A204.1 (cell line): ENCODE measurements around the gene METTL25.

Source experiments
- FAIRE-seq: peaks from 2 replicates; lab custom pipeline; 2012; peaks lifted over from hg19 to GRCh38; lab: Jason Lieb, UNC

METTL25 gene

DNA sequence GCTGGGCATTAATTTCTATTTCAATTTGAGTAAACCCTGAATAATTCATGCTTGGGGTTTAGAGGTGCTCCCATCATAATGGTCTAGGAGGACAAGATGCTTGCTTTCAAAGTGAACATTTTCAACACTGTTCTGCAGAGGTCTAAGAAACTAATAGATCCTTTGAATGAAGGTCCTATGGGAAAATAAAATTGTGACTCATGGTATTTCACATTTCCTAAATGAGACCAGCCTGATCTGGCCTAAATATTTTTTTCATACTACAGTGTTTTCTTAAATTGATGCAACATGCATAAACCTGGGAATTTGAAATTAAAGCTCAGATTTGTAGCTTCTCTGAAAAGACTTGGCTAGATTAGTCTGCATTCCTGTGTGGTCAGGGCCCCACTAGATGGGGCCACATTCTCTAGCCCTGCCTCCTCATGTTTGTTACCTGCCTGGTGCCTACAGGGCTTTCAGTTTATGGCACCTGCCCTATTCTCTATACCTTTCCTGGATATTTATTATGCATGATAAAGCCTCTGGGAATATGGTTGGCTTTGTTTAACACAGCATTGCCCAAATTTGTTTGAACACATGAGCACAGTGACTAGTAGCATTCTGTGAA is 112.7 kb downstream of the METTL25 start:
- FAIRE-seq: no peak

- FAIRE-seq: no peak
Observed at GRCh38 chr12:82473111-82473754, 114.9 kb downstream of the METTL25 start.

DNA sequence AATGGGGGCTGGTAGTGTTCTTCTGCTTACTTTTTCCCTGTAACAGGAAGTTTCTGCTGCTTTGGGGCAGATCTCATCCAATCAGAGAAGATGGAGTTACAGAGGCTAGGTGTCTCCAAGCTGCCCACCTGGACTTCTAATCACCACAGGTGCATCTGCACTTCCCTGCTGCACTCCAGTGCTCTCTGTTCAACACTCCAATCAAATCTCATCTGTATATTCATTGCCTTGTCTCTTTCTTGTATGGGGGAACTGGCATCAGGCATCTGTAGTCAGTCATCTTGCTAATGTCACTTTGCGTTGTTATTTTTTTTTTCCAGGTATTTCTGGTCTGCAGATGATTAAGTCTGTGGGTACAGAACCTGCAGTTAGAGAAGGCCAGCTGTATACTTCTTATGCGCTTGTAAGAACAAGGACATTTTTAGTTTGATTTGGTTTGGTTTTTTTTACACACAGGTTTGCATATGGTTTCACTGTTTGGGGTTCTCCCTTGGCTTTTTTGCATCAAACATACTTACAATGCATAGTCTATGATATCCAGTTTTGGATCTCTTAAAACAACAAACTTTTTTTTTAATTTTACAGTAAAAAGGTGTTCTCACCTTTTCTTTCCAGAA is 116.0 kb downstream of the METTL25 start:
- FAIRE-seq: no peak

DNA sequence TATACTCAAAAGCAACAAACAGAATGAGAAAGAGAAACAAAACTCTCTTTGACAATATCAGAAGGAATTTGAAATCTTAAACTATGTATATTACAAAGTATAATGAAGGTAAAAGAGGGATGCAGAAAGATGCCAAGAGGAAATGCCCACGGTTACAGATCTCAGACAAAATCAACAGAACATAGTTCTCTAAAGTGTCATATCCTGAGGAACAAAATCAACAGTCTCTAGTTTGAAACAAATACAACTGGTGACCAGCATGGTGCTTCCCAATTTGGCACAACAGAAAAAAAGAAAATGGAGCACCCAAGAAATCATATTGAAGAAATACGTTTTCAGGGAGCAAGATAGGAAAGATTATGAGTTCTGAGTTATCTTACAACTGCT is 116.5 kb downstream of the METTL25 start:
- no peak for FAIRE-seq

- FAIRE-seq: no peak
Observed at GRCh38 chr12:82475211-82475610, 116.9 kb downstream of the METTL25 start.

GRCh38 chr12:82476511-82476910 is 118.2 kb downstream of the METTL25 start:
- no peak for FAIRE-seq

DNA sequence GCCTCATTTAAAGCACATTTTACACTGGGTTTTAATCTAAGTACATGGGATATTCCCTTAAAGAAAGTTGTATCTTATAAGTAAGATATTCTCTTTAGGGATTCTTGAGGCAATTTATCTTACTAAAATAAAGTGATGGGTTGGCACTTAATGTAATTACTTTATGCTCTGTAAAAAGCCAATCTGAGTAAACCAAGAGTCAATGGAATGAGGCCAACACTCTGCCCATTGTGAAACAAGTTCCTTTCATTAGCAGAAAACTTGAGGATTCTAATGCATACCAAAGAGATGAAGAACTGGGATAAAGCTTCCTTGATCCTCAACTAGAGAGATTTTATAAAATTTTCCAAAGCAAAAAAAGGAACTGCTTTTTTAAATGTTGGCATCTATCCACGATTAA is 121.2 kb downstream of the METTL25 start:
- FAIRE-seq: no peak

- FAIRE-seq: no peak
Observed at GRCh38 chr12:82480606-82481005, 122.3 kb downstream of the METTL25 start.

DNA sequence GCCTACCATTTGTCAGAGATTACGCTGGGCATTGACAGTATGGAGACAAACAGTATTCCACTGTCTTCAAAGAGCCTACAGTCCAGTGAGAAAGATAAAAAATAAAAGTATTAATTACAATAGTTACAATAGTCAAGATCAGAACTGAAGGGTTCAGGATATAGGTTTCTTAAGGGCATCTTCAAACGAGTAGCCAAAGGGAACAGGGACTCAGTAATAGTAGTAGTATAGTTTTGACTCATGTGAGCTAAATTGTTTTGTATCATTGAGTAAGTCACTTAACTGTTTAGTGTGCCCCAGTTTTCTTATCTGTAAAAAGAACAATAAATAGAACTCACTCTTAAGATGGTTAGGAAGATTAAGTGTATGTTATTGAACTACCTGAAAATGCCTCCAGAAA is 123.6 kb downstream of the METTL25 start:
- FAIRE-seq: no peak

GRCh38 chr12:82486524-82487235 is 128.4 kb downstream of the METTL25 start:
- FAIRE-seq: no peak

GRCh38 chr12:82504409-82504808 is 146.1 kb downstream of the METTL25 start:
- FAIRE-seq: no peak

DNA sequence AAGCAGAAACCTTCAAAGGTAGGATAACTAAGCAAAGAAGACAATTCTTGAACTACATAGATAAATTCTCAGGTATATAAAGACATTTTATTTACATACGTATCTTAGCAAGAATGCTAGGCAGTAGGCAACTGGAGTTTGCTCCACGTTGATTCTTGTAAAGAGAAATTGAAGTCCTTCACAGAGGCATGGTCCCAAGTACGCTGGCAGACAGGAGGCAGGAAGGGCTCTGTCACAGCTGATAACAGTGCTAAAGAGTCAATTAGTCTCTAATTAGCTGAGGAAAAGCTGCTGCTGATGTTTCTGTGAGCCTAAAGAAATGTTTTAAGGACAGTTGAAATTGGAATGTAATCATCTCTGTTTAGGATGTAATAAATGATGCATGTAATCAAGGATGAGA is 146.8 kb downstream of the METTL25 start:
- no peak for FAIRE-seq

DNA sequence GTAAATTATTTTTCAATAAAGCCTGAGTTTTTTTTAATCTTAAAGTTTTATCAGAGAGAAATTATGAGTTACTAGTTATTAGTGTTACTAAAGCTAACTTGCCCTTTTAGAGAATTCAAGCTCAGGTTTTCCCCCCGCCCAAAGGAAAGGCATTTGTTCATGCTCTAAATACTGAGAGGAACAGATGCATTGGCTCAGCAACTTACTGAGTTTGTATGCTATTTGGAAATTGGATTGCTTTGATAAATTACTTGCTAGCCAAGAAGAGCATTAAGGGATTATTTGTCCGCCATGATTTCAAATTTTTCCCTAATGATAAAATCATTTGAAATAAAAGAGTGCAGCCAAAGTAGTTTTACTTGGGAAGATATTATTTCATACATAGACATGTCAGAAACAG is 149.4 kb downstream of the METTL25 start:
- no peak for FAIRE-seq

- no peak for FAIRE-seq
Observed at GRCh38 chr12:82510386-82510785, 152.1 kb downstream of the METTL25 start.

GRCh38 chr12:82514880-82515279 is 156.6 kb downstream of the METTL25 start:
- no peak for FAIRE-seq

DNA sequence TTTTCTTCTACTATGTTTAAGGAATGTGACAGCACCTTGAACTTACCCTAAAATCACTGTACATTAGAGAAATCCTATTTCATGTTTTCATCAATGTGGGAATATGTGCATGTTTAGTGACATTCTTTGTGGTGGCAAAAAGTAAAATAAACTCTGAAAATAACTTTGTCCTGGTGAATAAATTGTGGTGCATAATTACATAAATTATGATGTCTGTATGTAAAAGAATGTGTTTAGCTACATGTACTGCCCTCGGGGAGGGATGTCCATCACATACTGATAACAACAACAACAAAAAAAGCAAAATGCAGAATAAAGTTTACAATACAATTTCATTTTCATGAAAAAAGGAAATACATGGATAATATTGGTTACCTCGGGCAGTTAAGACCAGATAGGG is 157.3 kb downstream of the METTL25 start:
- no peak for FAIRE-seq

DNA sequence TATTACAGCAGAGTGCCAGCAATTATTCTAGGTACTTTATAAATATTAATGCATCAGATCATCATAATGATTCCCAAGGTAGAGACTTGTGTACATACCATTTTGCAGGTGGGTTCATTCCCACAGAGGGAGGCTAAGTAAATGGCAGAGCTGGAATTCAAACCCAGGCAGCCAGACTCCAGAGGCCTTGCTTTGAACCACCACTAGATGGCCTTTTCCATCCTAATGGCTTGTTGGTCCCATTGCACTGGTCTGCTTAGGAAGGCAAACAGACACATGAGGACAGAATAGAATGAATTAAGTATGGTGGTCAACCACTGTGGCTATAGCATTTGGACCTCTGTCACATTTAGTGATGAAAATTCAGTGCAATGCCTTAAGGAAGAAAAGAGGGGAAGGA is 158.7 kb downstream of the METTL25 start:
- FAIRE-seq: no peak

DNA sequence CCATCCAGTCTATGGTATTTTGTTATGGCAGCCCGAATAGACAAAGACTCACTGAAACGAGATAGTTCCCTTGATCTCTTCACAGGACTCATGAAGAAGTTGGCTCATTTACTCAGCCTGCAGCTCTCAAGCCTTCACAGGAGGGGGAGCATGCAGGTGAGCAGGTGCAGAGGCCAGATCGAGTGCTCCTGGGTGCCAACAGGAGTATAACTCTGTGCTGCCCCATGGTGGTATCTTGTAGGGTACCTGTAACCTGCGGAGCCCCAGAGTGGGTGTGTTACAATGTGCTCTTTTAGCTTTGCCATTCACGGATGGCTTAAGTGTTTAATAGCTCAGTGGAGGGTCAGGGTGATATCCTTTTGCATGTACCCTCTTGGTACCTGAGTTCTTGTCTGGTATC is 159.5 kb downstream of the METTL25 start:
- no peak for FAIRE-seq

DNA sequence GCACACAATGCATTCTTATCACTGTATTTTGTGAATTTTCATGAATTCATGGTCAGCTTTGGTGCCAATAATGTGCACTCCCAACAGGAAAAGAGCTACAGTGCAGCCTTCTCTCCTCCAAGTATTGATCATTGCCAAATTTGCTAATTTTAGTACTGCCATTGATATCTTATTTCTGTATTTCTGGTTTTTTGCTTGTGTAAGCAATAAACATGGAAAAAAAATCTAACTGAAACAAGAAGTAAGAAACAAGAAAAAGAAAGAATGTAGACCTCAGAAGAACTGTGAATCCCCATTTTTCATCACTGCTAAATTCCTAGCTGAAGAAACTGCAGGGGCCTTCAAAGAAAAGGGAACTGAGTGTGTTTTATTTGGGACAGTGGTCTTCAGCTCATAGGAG is 161.2 kb downstream of the METTL25 start:
- FAIRE-seq: no peak

GRCh38 chr12:82522285-82522684 is 164.0 kb downstream of the METTL25 start:
- no peak for FAIRE-seq

DNA sequence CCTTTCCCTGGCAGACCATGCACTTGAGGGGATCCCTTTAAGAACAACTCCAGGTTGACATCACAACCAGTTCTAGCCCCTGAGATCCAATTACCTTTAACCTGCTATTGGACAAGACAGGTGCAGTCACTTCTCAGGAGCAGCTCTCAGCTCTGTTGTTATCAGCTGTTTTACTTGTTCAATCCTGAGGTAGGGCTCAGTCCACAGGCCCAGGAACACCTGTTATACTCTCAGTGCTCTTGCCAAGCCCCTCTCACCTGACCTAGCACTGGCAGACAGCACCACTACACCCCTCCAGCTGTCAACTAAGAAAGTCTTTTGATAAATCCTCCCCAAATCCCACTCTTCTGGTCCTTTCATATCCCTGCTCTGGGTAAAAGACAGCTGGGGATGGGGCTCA is 164.4 kb downstream of the METTL25 start:
- FAIRE-seq: no peak

- no peak for FAIRE-seq
Observed at GRCh38 chr12:82523996-82524395, 165.7 kb downstream of the METTL25 start.

GRCh38 chr12:82524641-82525040 is 166.3 kb downstream of the METTL25 start:
- no peak for FAIRE-seq
